Lower lobe of right lung (tissue), 2 donors: ENCODE data around the gene DAPL1. TPM values are rescaled to one million over a fixed set of nuclear protein-coding genes. Genes with fewer than 3 reads are reported as not detected.

Experiments used
- ATAC-seq, 2 donors: fragments of 200-7000 bp; cut with Tn5 transposase; one replicate each; pipeline ENCODE4 v1.9.1; 2020 to 2022; ENCODE audit warnings: mild to moderate bottlenecking in 2 of 2, moderate library complexity in 2 of 2
- DNase-seq: peaks from one replicate; pipeline ENCODE4 v3.0.0-alpha.2; 2020
- H3K27ac ChIP-seq: fragments of 200-600 bp; one replicate; pipeline ENCODE4 v1.8.0; 2022
- H3K27me3 ChIP-seq: fragments of 200-600 bp; one replicate; pipeline ENCODE4 v1.8.0; 2022; ENCODE audit warnings: low read depth
- H3K36me3 ChIP-seq: fragments of 200-600 bp; one replicate; pipeline ENCODE4 v1.8.0; 2022; ENCODE audit warnings: mild to moderate bottlenecking
- H3K4me1 ChIP-seq: fragments of 200-600 bp; one replicate; pipeline ENCODE4 v1.8.0; 2022
- H3K4me3 ChIP-seq: fragments of 200-600 bp; one replicate; pipeline ENCODE4 v1.8.0; 2022; ENCODE audit warnings: mild to moderate bottlenecking
- H3K9me3 ChIP-seq: fragments of 200-600 bp; one replicate; pipeline ENCODE4 v1.8.0; 2022
- CTCF ChIP-seq: fragments of 200-600 bp; IDR thresholded peaks from one replicate; pipeline ENCODE4 v1.8.0; 2022; ENCODE audit warnings: antibody characterized with exemption, mild to moderate bottlenecking
- intact Hi-C: fragments of 100-400 bp; cut with DNase I; formaldehyde crosslinking; loops from one replicate; pipeline ENCODE4 v1.11.0; 2022
- total RNA-seq: library from RNA; stranded (reverse); fragmentation: NEBNext Ultra II Directional; extraction: Animal tissue kit (Norgen Biotek cat#: 25700); gene quantifications from one replicate; pipeline ENCODE4 v1.2.1, GENCODE V29; 2021
- donor health status: DM: no; HTN: yes; CAD: no; lungs with severe emphysema.

DAPL1 gene
- total RNA-seq, 1 donor from 2014 or later: not detected

GRCh38 chr2:158783923-158784322, 11.2 kb upstream of the DAPL1 start:
- Histone ChIP-seq H3K4me3 (no peak overlapping the region), H3K36me3 (no peaks in the 10 kb centered on the region), H3K27ac (no peak overlapping the region), H3K9me3 (no peaks in the 10 kb centered on the region), H3K27me3 (no peaks in the 10 kb centered on the region), H3K4me1 (no peaks in the 10 kb centered on the region)
- intact Hi-C loops: no loop called here
- DNase-seq (no peak), ATAC-seq (no peak)
- TF ChIP-seq CTCF: no peak

- H3K27ac ChIP-seq: no peak overlapping the region
- H3K27me3 ChIP-seq: no peaks in the 10 kb centered on the region
- H3K9me3 ChIP-seq: no peaks in the 10 kb centered on the region
- DNase-seq (no peak), ATAC-seq (peak in 1 of 2 donors; percentile 57)
- no peak overlapping the region for H3K4me3 ChIP-seq
- H3K36me3 ChIP-seq: no peaks in the 10 kb centered on the region
- no peak for TF ChIP-seq CTCF
- intact Hi-C loops: no loop called here
- H3K4me1 ChIP-seq: no peaks in the 10 kb centered on the region
Observed at GRCh38 chr2:158786897-158787296, 8.2 kb upstream of the DAPL1 start.

GRCh38 chr2:158788951-158789350, 6.2 kb upstream of the DAPL1 start:
- H3K27me3 ChIP-seq: no peaks in the 10 kb centered on the region
- no peak for DNase-seq
- H3K4me3 ChIP-seq: no peak overlapping the region
- H3K9me3 ChIP-seq: no peaks in the 10 kb centered on the region
- no peaks in the 10 kb centered on the region for H3K4me1 ChIP-seq
- ATAC-seq: no peak
- intact Hi-C loops: no loop called here
- H3K36me3 ChIP-seq: no peaks in the 10 kb centered on the region
- no peak overlapping the region for H3K27ac ChIP-seq
- no peak for TF ChIP-seq CTCF

GRCh38 chr2:158796652-158797051, 1.5 kb downstream of the DAPL1 start:
- Histone ChIP-seq H3K4me1 (no peaks in the 10 kb centered on the region), H3K9me3 (no peaks in the 10 kb centered on the region), H3K4me3 (no peak overlapping the region), H3K27me3 (no peaks in the 10 kb centered on the region), H3K27ac (no peak overlapping the region), H3K36me3 (no peaks in the 10 kb centered on the region)
- TF ChIP-seq CTCF: no peak
- intact Hi-C loops: no loop called here
- no peak for DNase-seq
- no peak for ATAC-seq

GRCh38 chr2:158797963-158798700, 3.0 kb downstream of the DAPL1 start:
- DNase-seq: no peak
- Histone ChIP-seq H3K36me3 (no peaks in the 10 kb centered on the region), H3K4me1 (no peaks in the 10 kb centered on the region), H3K4me3 (no peak overlapping the region), H3K27me3 (no peaks in the 10 kb centered on the region), H3K9me3 (no peaks in the 10 kb centered on the region), H3K27ac (no peak overlapping the region)
- intact Hi-C loops: no loop called here
- TF ChIP-seq CTCF: no peak
- no peak for ATAC-seq
